ENCODE data around the gene MYZAP. TPM values are rescaled to one million over a fixed set of nuclear protein-coding genes. Genes with fewer than 3 reads are reported as not detected.

Gene MYZAP
- total RNA-seq, 1 experiment from 2014 or later = 0.63 TPM

DNA sequence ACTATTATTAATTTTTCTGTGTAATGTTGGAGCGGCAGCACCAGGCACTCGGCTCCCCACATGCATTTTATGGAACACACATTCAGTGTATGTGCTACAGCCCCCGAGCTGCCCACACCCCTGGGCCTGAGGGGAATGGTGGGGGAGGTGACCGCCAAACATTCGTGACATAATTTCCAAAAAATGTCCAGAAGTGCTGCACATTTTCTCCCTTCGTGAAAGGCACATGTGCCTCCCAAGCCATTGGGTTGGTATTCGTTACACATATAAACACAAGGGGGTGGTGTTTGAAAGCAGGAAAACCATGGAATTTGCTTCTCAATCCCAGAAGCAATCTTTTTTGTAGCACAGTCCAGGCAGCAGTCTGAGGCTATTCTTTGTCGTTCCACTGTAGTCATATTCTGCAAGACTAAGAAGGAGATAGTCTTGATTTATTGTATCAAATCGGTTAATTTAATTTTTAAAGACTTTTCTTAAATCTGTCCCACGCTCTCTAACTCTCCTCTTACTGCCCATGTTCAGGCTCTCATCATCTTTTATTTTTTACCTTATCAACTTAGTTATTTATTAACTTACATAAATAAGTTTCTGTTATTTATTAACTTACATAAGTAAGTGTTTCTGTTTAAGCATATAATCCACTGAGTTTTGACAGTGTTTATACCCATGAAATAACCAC lies 75.6 kb downstream of the MYZAP start:
- Histone ChIP-seq H3K9ac (ENCODE audit: extremely low read depth, insufficient read length, low read length) (no peak overlapping the region), H3K79me2 (ENCODE audit: insufficient read depth, low read length) (no peaks in the 10 kb centered on the region), H3K14ac (ENCODE audit: insufficient read depth, low read length) (no peak overlapping the region), H3K27me3 (ENCODE audit: insufficient read depth, low read length) (no peaks in the 10 kb centered on the region), H2BK120ac (ENCODE audit: low read depth, low read length, poor library complexity, severe bottlenecking) (no peak overlapping the region), H3K79me1 (ENCODE audit: insufficient read depth, low read depth, low read length, poor library complexity, severe bottlenecking) (no peaks in the 10 kb centered on the region), H3K9me3 (ENCODE audit: control insufficient read depth, low read depth, low read length) (no peaks in the 10 kb centered on the region), H2AFZ (ENCODE audit: low read length) (no peak overlapping the region), H2BK20ac (ENCODE audit: low read depth, low read length, poor library complexity, severe bottlenecking) (no peak overlapping the region), H2BK5ac (ENCODE audit: insufficient read length, low read length) (no peak overlapping the region), H3K4ac (ENCODE audit: low read depth, low read length) (no peak overlapping the region), H2BK15ac (ENCODE audit: low read depth, low read length) (no peak overlapping the region), H2BK12ac (ENCODE audit: insufficient read length, low read depth, low read length) (no peak overlapping the region), H3K23ac (ENCODE audit: insufficient read length, low read depth, low read length) (no peak overlapping the region), H4K20me1 (ENCODE audit: control insufficient read depth, insufficient read depth, insufficient read length) (no peaks in the 10 kb centered on the region), H3K18ac (ENCODE audit: insufficient read length, low read depth, low read length) (no peak overlapping the region), H2AK5ac (ENCODE audit: insufficient read length, low read length) (no peak overlapping the region), H4K8ac (replicated peaks; ENCODE audit: insufficient read length, low read depth, low read length) (no peak overlapping the region), H3K27ac (ENCODE audit: insufficient read length, low read depth, low read length) (no peak overlapping the region), H3K4me2 (ENCODE audit: insufficient read depth, insufficient read length, low read length) (no peak overlapping the region), H4K91ac (ENCODE audit: insufficient read length, low read depth, low read length) (no peak overlapping the region), H3K23me2 (ENCODE audit: insufficient read length, low read depth, low read length, poor library complexity, severe bottlenecking) (no peaks in the 10 kb centered on the region), H3K4me1 (ENCODE audit: insufficient read depth, low read length) (no peaks in the 10 kb centered on the region), H4K5ac (ENCODE audit: insufficient read length, low read depth, low read length) (no peak overlapping the region), H3T11ph (ENCODE audit: low read length) (no peak overlapping the region), H3K56ac (ENCODE audit: insufficient read length, low read depth, low read length) (no peak overlapping the region)
- Mint-ChIP-seq H3K36me3 (ENCODE audit: insufficient read depth in 1 of 3, low read depth in 3 of 3) (no peaks in the 10 kb centered on the region), H3K9me3 (no peaks in the 10 kb centered on the region), H3K4me1 (no peaks in the 10 kb centered on the region), H3K27me3 (ENCODE audit: low read depth) (peaks cover 3% of the 10 kb centered on the region; the same call in 1 of the 2 replicates), H3K4me3 (no peak overlapping the region), H3K27ac (no peak overlapping the region)
- no peak for DNase-seq
- no CpG with 5 or more reads among the region's 10 CpGs for WGBS (ENCODE audit: extremely low coverage, insufficient read length, low lambda C conversion rate)
- TF ChIP-seq, protein P1, sequence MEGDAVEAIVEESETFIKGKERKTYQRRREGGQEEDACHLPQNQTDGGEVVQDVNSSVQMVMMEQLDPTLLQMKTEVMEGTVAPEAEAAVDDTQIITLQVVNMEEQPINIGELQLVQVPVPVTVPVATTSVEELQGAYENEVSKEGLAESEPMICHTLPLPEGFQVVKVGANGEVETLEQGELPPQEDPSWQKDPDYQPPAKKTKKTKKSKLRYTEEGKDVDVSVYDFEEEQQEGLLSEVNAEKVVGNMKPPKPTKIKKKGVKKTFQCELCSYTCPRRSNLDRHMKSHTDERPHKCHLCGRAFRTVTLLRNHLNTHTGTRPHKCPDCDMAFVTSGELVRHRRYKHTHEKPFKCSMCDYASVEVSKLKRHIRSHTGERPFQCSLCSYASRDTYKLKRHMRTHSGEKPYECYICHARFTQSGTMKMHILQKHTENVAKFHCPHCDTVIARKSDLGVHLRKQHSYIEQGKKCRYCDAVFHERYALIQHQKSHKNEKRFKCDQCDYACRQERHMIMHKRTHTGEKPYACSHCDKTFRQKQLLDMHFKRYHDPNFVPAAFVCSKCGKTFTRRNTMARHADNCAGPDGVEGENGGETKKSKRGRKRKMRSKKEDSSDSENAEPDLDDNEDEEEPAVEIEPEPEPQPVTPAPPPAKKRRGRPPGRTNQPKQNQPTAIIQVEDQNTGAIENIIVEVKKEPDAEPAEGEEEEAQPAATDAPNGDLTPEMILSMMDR (conservative IDR thresholded peaks at IDR 0.05) = peak; percentile 45; the same call in 2 of the 3 replicates
